EL (cell line): ENCODE data around the gene ITGB7.

Experiments used
- DNase-seq: peaks from one replicate; pipeline ENCODE4 v3.0.0-alpha.2; 2016

The ITGB7 gene

GRCh38 chr12:53230108-53230845, 23.2 kb upstream of the ITGB7 start:
- DNase-seq, result no peak

GRCh38 chr12:53229454-53229853, 22.4 kb upstream of the ITGB7 start:
- no peak for DNase-seq

- no peak for DNase-seq
These were observed 20.8 kb upstream of the ITGB7 start for GRCh38 chr12:53227836-53228235.

DNA sequence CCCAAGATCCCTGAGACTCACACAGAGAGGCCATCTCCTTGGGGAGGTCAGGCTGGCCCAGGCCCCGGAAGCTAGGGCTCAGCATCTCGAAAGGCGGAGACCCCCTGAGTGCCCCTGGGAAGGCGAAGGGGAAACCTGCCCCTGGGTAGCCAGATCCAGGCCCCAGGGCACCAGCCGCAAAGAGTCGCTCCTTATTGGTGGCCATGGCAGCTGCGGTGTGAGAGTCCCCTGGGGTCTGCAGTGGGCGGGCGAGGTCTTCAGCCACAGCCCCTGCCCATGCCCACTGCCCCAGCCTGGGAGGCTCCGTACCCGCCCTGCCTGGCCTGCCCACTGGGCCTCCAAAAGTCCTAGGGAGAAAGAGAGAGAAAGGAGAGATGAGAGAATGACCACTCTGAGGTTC, 20.3 kb upstream of the ITGB7 start:
- DNase-seq, result no peak

- DNase-seq, result no peak
These were observed 19.8 kb upstream of the ITGB7 start for GRCh38 chr12:53226815-53227214.

DNA sequence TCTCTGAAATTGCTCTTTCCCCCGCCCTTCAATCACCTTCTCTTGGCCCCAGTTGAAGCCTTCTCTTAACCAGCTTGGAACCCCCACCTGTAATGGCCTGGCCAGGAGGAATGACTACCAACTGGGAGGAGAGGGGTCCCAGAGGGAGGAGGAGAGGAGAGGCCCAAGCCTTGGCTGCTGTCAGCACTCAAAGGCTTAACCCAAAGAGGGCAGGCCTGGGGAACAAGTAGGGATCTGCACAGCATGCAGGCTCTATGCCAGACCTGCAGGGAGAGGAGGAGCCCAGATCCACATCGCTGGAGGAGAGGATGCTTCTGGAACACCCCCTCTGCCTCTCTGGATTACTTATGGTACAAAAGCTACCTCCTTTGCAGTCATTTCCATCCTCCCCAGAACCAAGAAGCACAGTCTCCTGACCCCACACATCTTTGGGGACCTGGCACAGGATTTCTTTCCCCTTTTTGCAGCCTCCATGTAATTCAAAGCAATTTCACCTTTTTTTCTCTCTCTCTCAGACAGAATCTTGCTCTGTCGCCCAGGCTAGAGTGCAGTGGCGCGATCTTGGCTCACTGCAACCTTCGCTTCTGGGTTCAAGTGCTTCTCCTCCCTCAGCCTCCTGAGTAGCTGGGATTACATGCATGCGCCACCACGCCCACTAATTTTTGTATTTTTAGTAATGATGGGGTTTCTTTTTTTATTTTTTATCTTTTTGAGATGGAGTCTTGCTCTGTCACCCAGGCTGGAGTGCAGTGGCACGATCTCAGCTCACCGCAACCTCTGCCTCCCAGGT, 18.8 kb upstream of the ITGB7 start:
- no peak for DNase-seq

DNA sequence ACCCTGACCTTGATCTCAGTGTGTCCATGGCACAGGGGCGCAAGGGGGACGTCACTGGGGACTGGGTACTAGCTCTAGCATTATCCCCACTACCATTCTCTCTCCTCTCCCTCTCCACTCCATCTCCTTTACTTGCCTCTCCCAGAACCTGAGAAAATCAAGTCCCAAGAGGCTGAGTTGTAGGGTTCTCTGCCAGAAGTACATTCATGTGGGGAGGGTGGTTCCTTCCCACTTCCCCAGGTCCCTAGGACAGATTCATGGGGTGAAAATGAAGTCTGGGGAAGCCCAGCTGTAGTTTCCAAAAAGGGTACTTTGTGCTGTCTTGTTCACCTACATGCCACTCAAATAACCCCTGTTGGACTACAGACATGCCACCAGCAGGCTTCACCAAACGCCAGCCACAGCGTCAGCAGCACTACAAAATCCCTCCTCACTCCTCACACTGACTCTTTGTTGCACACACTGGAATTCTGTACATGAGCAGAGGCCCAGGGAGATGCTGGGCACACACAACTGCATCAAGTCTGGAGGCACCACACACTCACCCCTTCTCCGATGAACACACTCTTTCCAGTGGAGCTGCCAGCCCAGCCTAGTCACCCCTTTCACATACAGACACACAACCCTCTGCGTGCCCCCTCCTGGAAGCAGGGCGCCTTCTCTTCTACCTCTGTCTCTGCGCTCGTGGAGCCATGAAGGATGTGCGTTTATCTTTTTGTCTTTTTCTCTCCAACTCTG, 18.0 kb upstream of the ITGB7 start:
- DNase-seq, result no peak

GRCh38 chr12:53224061-53224896, 17.2 kb upstream of the ITGB7 start:
- DNase-seq, result no peak

- DNase-seq, result peak; percentile 25
These were observed 16.5 kb upstream of the ITGB7 start for GRCh38 chr12:53223389-53224060.

GRCh38 chr12:53222806-53223261, 15.8 kb upstream of the ITGB7 start:
- no peak for DNase-seq

DNA sequence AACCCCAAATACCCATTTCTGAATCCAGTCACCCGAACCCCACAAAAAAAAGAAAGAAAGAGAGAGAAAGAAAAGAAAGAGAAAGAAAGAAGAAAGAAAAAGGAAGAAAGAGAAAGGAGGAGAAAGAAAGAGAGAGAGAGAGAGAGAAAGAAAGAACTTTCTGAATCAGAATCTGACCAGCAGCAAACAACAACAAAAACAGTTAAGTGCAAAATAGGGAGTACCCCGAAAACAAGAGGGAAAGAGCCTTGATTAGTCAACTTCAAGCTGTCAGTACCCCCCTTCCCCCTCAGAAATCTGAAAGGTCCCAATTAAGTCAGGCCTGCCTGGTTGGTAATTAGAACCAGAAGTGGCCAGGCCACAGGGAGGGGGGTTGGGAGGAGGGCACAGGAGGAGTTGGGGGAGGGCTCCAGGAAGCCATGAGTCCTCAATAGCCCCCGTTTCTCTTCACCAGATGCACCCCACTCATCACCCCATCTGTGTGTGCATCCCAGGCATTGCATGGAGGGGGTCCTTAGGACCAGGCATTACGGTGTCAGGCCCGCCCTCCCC, 15.2 kb upstream of the ITGB7 start:
- peak; percentile 30 for DNase-seq

GRCh38 chr12:53221203-53222080, 14.4 kb upstream of the ITGB7 start:
- peak; percentile 68 for DNase-seq

DNA sequence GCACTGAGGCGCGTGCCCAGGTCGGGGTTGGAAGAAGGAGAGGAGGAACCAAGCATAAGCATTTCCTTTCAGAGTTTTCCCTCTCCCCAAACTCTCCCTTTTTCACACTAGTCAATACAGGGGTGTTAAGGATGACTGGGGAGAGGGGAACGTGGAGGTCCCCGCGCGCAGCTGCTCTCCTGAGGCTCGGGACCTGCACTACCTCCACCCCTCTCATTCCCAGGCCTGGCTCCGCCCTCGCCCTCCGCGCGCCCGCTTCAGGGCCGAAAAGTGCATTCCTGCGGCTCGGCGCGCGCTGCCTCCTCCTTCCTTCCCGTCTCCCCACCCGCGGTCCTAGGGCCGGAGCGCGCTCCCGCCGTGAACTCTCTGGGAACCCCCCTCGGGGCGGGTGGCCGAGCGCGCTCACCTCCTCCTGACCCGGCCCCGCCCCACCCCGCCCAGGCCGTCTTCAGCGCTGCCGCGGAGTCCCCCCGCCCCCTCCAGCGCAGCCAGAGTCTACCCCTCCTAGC, 13.7 kb upstream of the ITGB7 start:
- DNase-seq, result peak; percentile 95

DNA sequence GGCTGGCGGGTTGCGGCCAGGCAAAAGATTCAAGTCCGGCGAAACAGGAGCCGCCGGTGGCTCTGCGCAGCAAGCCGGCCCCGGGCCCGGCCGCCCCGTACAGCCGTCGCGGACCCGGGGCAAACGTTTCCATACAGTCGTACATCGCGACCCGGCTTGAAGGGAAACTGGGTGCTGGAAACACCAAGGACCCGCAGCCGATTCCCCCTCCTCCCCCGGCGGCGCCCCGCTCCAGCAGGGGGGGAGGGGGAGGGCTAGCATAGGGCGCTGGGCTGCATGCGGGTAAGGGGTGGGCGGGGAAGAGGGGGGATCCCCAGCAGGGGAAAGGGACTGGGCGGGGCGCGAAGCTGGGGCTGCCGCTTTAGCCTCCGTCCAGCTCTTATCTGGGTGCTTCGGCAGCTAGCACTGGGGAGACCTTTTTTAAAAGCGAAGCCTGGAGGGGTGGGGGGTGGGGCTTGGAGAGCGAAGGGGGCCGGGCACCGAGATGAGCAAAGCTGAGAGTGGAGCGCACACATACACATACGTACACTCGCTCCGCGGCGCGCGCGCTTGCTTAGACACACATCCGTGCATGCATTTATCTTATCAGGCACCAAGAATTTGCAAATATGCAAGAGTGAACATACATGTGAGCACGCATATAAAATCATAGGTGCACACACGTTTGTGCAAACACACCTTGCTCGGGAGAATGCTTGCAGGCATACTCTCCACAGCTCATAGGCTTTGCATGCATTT, 13.1 kb upstream of the ITGB7 start:
- DNase-seq, result peak; percentile 80

- peak; percentile 55 for DNase-seq
These were observed 12.4 kb upstream of the ITGB7 start for GRCh38 chr12:53219292-53219955.

GRCh38 chr12:53218551-53219291, 11.7 kb upstream of the ITGB7 start:
- DNase-seq, result no peak

DNA sequence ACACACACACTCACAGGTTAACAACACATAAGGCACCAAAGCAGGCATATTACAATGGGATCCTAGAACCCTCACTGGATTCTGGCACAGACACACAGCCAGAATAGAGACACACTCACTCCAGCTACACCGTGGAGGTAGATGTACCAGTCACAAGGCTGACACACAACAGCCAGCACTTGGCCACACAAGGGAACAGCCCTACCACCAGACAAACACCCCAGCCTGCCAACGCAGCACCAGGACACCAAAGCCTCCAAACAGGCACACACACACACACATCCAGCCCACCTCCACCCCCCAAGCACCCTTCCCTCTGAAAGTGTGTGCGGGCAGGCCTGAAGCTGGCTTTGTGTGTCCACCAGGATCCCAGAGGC, 10.9 kb upstream of the ITGB7 start:
- DNase-seq, result no peak
